Mesenchymal stem cell (in vitro differentiated cells and primary cell): ENCODE measurements around the gene NEK5.

Source experiments
- DNase-seq: peaks from one replicate; pipeline ENCODE4 v3.0.0-alpha.2; 2013
- H2AFZ ChIP-seq: one replicate; pipeline ENCODE4 v1.6.1; 2013; ENCODE audit warnings: low read depth, mild to moderate bottlenecking, control low read depth, inconsistent platforms, low read length, moderate library complexity
- H2AK5ac ChIP-seq: 2 replicates; pipeline ENCODE4 v1.6.1; 2013; ENCODE audit warnings: low read length, moderate library complexity, mild to moderate bottlenecking, inconsistent platforms; ENCODE audit not compliant: severe bottlenecking
- H2BK120ac ChIP-seq: one replicate; pipeline ENCODE4 v1.6.1; 2013; ENCODE audit warnings: low read depth, mild to moderate bottlenecking, inconsistent platforms, low read length, moderate library complexity
- H2BK12ac ChIP-seq, 2 experiments: one replicate each; pipeline ENCODE4 v1.6.1; 2013; ENCODE audit warnings: inconsistent platforms in 2 of 2, low read length in 2 of 2, mild to moderate bottlenecking in 2 of 2, moderate library complexity in 2 of 2, control low read depth in 1 of 2
- H2BK15ac ChIP-seq: one replicate; pipeline ENCODE4 v1.6.1; 2013; ENCODE audit warnings: mild to moderate bottlenecking, low read depth, inconsistent platforms; ENCODE audit not compliant: poor library complexity, severe bottlenecking
- H2BK5ac ChIP-seq: 2 replicates; pipeline ENCODE4 v1.6.1; 2013; ENCODE audit warnings: low read depth, mild to moderate bottlenecking, low read length, control low read depth, inconsistent platforms; ENCODE audit not compliant: poor library complexity, severe bottlenecking
- H3K14ac ChIP-seq, 2 experiments: one replicate each; pipeline ENCODE4 v1.6.1; 2013; ENCODE audit warnings: inconsistent platforms in 2 of 2, low read length in 2 of 2, control low read depth in 1 of 2, mild to moderate bottlenecking in 1 of 2, moderate library complexity in 1 of 2
- H3K18ac ChIP-seq, 2 experiments: one replicate each; pipeline ENCODE4 v1.6.1; 2013; ENCODE audit warnings: inconsistent platforms in 2 of 2, low read length in 2 of 2, control low read depth in 1 of 2, low read depth in 1 of 2, mild to moderate bottlenecking in 1 of 2
- H3K23ac ChIP-seq, 2 experiments: one replicate each; pipeline ENCODE4 v1.6.1; 2013; ENCODE audit warnings: inconsistent platforms in 2 of 2, low read length in 2 of 2, mild to moderate bottlenecking in 2 of 2, moderate library complexity in 2 of 2, control low read depth in 1 of 2
- H3K27ac ChIP-seq: 2 replicates; pipeline ENCODE4 v1.5.1; 2013; ENCODE audit warnings: mild to moderate bottlenecking, moderate library complexity, low read length, control low read depth, inconsistent platforms; ENCODE audit not compliant: poor library complexity, severe bottlenecking
- H3K27me3 ChIP-seq, 2 experiments: 2 replicates each; pipeline versions ENCODE4 v1.6.1 to v1.7.0; 2013; ENCODE audit warnings: low read length in 2 of 2, mild to moderate bottlenecking in 2 of 2, moderate library complexity in 2 of 2, control low read depth in 1 of 2, inconsistent platforms in 1 of 2; ENCODE audit not compliant: control insufficient read depth in 1 of 2, insufficient read depth in 1 of 2
- H3K36me3 ChIP-seq, 2 experiments: 2 replicates each; pipeline versions ENCODE4 v1.6.1 to v1.7.0; 2013; ENCODE audit warnings: low read length in 2 of 2, control low read depth in 1 of 2, inconsistent platforms in 1 of 2, low read depth in 1 of 2, mild to moderate bottlenecking in 1 of 2; ENCODE audit not compliant: insufficient read depth in 2 of 2, control insufficient read depth in 1 of 2
- H3K4ac ChIP-seq, 2 experiments: one replicate each; pipeline ENCODE4 v1.6.1; 2013; ENCODE audit warnings: inconsistent platforms in 2 of 2, low read length in 2 of 2, mild to moderate bottlenecking in 2 of 2, moderate library complexity in 2 of 2, control low read depth in 1 of 2, low read depth in 1 of 2
- H3K4me1 ChIP-seq: 2 replicates; pipeline ENCODE4 v1.6.1; 2013; ENCODE audit warnings: low read depth, low read length, control low read depth; ENCODE audit not compliant: control insufficient read depth, insufficient read depth
- H3K4me2 ChIP-seq: 2 replicates; pipeline ENCODE4 v1.6.1; 2013; ENCODE audit warnings: low read length, mild to moderate bottlenecking, inconsistent platforms; ENCODE audit not compliant: poor library complexity, severe bottlenecking
- H3K4me3 ChIP-seq, 2 experiments: 2 replicates each; pipeline versions ENCODE4 v1.5.1 to v1.7.0; 2013; ENCODE audit warnings: low read length in 2 of 2, mild to moderate bottlenecking in 2 of 2, control low read depth in 1 of 2, low read depth in 1 of 2; ENCODE audit not compliant: insufficient read depth in 1 of 2
- H3K79me1 ChIP-seq: replicated peaks from 2 replicates; pipeline ENCODE4 v1.6.1; 2013; ENCODE audit warnings: mild to moderate bottlenecking, control low read depth, low read length, inconsistent platforms; ENCODE audit not compliant: poor library complexity, severe bottlenecking
- H3K9ac ChIP-seq: 2 replicates; pipeline ENCODE4 v1.7.0; 2013; ENCODE audit warnings: mild to moderate bottlenecking, low read length, moderate library complexity
- H3K9me3 ChIP-seq: 2 replicates; pipeline ENCODE4 v1.7.0; 2013; ENCODE audit warnings: mild to moderate bottlenecking, low read length; ENCODE audit not compliant: control insufficient read depth
- H4K8ac ChIP-seq: one replicate; pipeline ENCODE4 v1.6.1; 2013; ENCODE audit warnings: inconsistent platforms, mild to moderate bottlenecking, low read length, moderate library complexity
- H4K91ac ChIP-seq: one replicate; pipeline ENCODE4 v1.6.1; 2013; ENCODE audit warnings: mild to moderate bottlenecking, low read length, inconsistent platforms
- WGBS: methylation state at CpG from one replicate; pipeline ENCODE4 v1.1.7; 2013; ENCODE audit warnings: mixed read lengths; 5-methylcytosine and 5-hydroxymethylcytosine counted together

Gene NEK5

GRCh38 chr13:52010890-52011631, 117.8 kb downstream of the NEK5 start, which contains the start of gene ATP7B:
TSS of gene ATP7B (minus strand) at chr13:52011450. CDS start at chr13:52011337, 113 bp downstream.
- H3K4me3 ChIP-seq, result peak within 1 kb of the TSS; percentile 86 to 97
- H3K27me3 ChIP-seq, result peaks cover 8 to 34% of the 10 kb centered on the region in 2 experiments
- 4% methylated on average over 45 of the region's 46 CpGs for WGBS
- H4K91ac ChIP-seq, result peak within 1 kb of the TSS; percentile 47
- no peak within 1 kb of the TSS for H2AK5ac ChIP-seq
- peak within 1 kb of the TSS; percentile 93 for H3K4me2 ChIP-seq
- H3K4ac ChIP-seq, result peak within 1 kb of the TSS in 1 of 2 experiments; percentile 50
- H3K18ac ChIP-seq, result peak within 1 kb of the TSS; percentile 58 to 86
- H3K79me1 ChIP-seq, result peaks cover 18% of the 10 kb centered on the region
- peak within 1 kb of the TSS in 1 of 2 experiments; percentile 89 for H3K23ac ChIP-seq
- peak within 1 kb of the TSS in 1 of 2 experiments; percentile 78 for H3K14ac ChIP-seq
- peaks cover 4% of the 10 kb centered on the region for H3K4me1 ChIP-seq
- peak within 1 kb of the TSS in 1 of 2 experiments; percentile 2 for H2BK12ac ChIP-seq
- H2BK5ac ChIP-seq, result no peak within 1 kb of the TSS
- peak within 1 kb of the TSS; percentile 29 for H4K8ac ChIP-seq
- no peaks in the 10 kb centered on the region for H3K36me3 ChIP-seq
- H3K9me3 ChIP-seq, result no peaks in the 10 kb centered on the region
- peak within 1 kb of the TSS; percentile 4 for H3K27ac ChIP-seq
- peak within 1 kb of the TSS; percentile 95 for H3K9ac ChIP-seq
- DNase-seq, result peak; percentile 41
- peak within 1 kb of the TSS; percentile 21 for H2AFZ ChIP-seq
- H2BK120ac ChIP-seq, result peak within 1 kb of the TSS; percentile 51
- no peak within 1 kb of the TSS for H2BK15ac ChIP-seq

GRCh38 chr13:52009946-52010345, 118.9 kb downstream of the NEK5 start:
- H3K4ac ChIP-seq, result no peak overlapping the region
- no peak overlapping the region for H2BK120ac ChIP-seq
- no peak overlapping the region for H3K23ac ChIP-seq
- no peak overlapping the region for H3K27ac ChIP-seq
- H2BK12ac ChIP-seq, result no peak overlapping the region
- H3K4me3 ChIP-seq, result no peak overlapping the region
- H3K4me1 ChIP-seq, result peaks cover 4% of the 10 kb centered on the region
- no peak overlapping the region for H3K14ac ChIP-seq
- H2AFZ ChIP-seq, result no peak overlapping the region
- H3K18ac ChIP-seq, result no peak overlapping the region
- no peaks in the 10 kb centered on the region for H3K36me3 ChIP-seq
- H3K4me2 ChIP-seq, result no peak overlapping the region
- no peak overlapping the region for H2AK5ac ChIP-seq
- DNase-seq, result no peak
- H3K79me1 ChIP-seq, result peaks cover 15% of the 10 kb centered on the region
- H3K27me3 ChIP-seq, result peaks cover 8 to 34% of the 10 kb centered on the region in 2 experiments
- H3K9me3 ChIP-seq, result no peaks in the 10 kb centered on the region
- WGBS, result 78% methylated on average over 5 of the region's 6 CpGs
- no peak overlapping the region for H2BK5ac ChIP-seq
- H4K91ac ChIP-seq, result no peak overlapping the region
- no peak overlapping the region for H3K9ac ChIP-seq
- no peak overlapping the region for H4K8ac ChIP-seq
- H2BK15ac ChIP-seq, result no peak overlapping the region

- no peak overlapping the region for H3K23ac ChIP-seq
Observed at GRCh38 chr13:52006523-52007245, 122.2 kb downstream of the NEK5 start.

More at GRCh38 chr13:52006523-52007245, 122.2 kb downstream of the NEK5 start:
- no peak overlapping the region for H3K9ac ChIP-seq
- H3K4me3 ChIP-seq, result no peak overlapping the region
- 81% methylated on average over 7 of the region's 8 CpGs for WGBS
- H3K27ac ChIP-seq, result no peak overlapping the region
- no peak overlapping the region for H3K4ac ChIP-seq
- H3K14ac ChIP-seq, result no peak overlapping the region
- H3K9me3 ChIP-seq, result no peaks in the 10 kb centered on the region
- no peaks in the 10 kb centered on the region for H3K36me3 ChIP-seq
- peaks cover 4% of the 10 kb centered on the region for H3K4me1 ChIP-seq
- no peak overlapping the region for H4K8ac ChIP-seq
- DNase-seq, result no peak
- no peak overlapping the region for H2AK5ac ChIP-seq
- H4K91ac ChIP-seq, result no peak overlapping the region
- H2BK12ac ChIP-seq, result no peak overlapping the region
- H2BK120ac ChIP-seq, result no peak overlapping the region
- no peak overlapping the region for H2BK5ac ChIP-seq
- H3K18ac ChIP-seq, result no peak overlapping the region
- H2AFZ ChIP-seq, result no peak overlapping the region
- H3K27me3 ChIP-seq, result peaks cover 8 to 34% of the 10 kb centered on the region in 2 experiments
- no peak overlapping the region for H3K4me2 ChIP-seq
- no peak overlapping the region for H2BK15ac ChIP-seq
- H3K79me1 ChIP-seq, result peaks cover 17% of the 10 kb centered on the region
